Measurements from ENCODE around the gene PTGIR. TPM values are rescaled to one million over a fixed set of nuclear protein-coding genes. Genes with fewer than 3 reads are reported as not detected.

Gene PTGIR
- polyA plus RNA-seq, 1 donor (not counting 4 experiments of a cell fraction or from before 2014, with no cell fraction given), result not detected

- no peak for TF ChIP-seq EZH2 (IDR thresholded peaks at IDR 0.05; ENCODE audit: low read length)
- no peak for TF ChIP-seq CTCF (optimal IDR thresholded peaks at IDR 0.05 in 1 of 3, IDR thresholded peaks at IDR 0.05 in 1 of 3, conservative IDR thresholded peaks at IDR 0.05 in 1 of 3; ENCODE audit: extremely low read depth in 1 of 3, insufficient read depth in 2 of 3, low read length in 3 of 3)
- H3K4me2 ChIP-seq (ENCODE audit: control insufficient read depth, extremely low read depth, insufficient read depth, low read depth, low read length), result no peak overlapping the region
- H4K20me1 ChIP-seq (ENCODE audit: control insufficient read depth, extremely low read depth, insufficient read depth, low read length), result no peaks in the 10 kb centered on the region
- H3K79me2 ChIP-seq (ENCODE audit: control insufficient read depth, insufficient read depth, low read length), result no peaks in the 10 kb centered on the region
- H3K4me1 ChIP-seq (ENCODE audit: control insufficient read depth, extremely low read depth, insufficient read depth, low read length), result no peaks in the 10 kb centered on the region
- no peaks in the 10 kb centered on the region for H3K9me3 ChIP-seq (ENCODE audit: control insufficient read depth, low read depth, low read length)
- H3K9me1 ChIP-seq (ENCODE audit: control insufficient read depth, extremely low read depth, insufficient read depth, low read length), result no peaks in the 10 kb centered on the region
- no peak overlapping the region for H3K9ac ChIP-seq (ENCODE audit: control insufficient read depth, extremely low read depth, insufficient read depth, low read length)
- no peak overlapping the region for H2AFZ ChIP-seq (ENCODE audit: control insufficient read depth, low read length)
- H3K36me3 ChIP-seq (ENCODE audit: control insufficient read depth in 2 of 2, extremely low read depth in 1 of 2, insufficient read depth in 2 of 2, low read length in 2 of 2), result no peaks in the 10 kb centered on the region
- H3K4me3 ChIP-seq (ENCODE audit: control insufficient read depth in 2 of 3, extremely low read depth in 1 of 3, insufficient read depth in 2 of 3, low read depth in 1 of 3, low read length in 3 of 3), result no peak overlapping the region
- dilution Hi-C loops (cut with MboI; ENCODE audit: extremely low pct_ligation_motif_present, low sequenced_read_pairs), result no loop called here
- H3K27me3 ChIP-seq (ENCODE audit: control insufficient read depth, extremely low read depth, insufficient read depth, low read length), result no peaks in the 10 kb centered on the region
- FAIRE-seq (no peak), DNase-seq (ENCODE audit: low read depth, low spot score) (no peak)
- H3K27ac ChIP-seq (ENCODE audit: control insufficient read depth, insufficient read depth, low read length), result no peak overlapping the region
Observed at GRCh38 chr19:46578450-46578849, 46.4 kb downstream of the PTGIR start.

GRCh38 chr19:46574533-46574932 is 50.4 kb downstream of the PTGIR start:
- Histone ChIP-seq H3K9me1 (ENCODE audit: control insufficient read depth, extremely low read depth, insufficient read depth, low read length) (no peaks in the 10 kb centered on the region), H4K20me1 (ENCODE audit: control insufficient read depth, extremely low read depth, insufficient read depth, low read length) (no peaks in the 10 kb centered on the region), H2AFZ (ENCODE audit: control insufficient read depth, low read length) (no peak overlapping the region), H3K79me2 (ENCODE audit: control insufficient read depth, insufficient read depth, low read length) (no peaks in the 10 kb centered on the region), H3K9ac (ENCODE audit: control insufficient read depth, extremely low read depth, insufficient read depth, low read length) (no peak overlapping the region), H3K9me3 (ENCODE audit: control insufficient read depth, low read depth, low read length) (no peaks in the 10 kb centered on the region), H3K4me1 (ENCODE audit: control insufficient read depth, extremely low read depth, insufficient read depth, low read length) (no peaks in the 10 kb centered on the region), H3K4me2 (ENCODE audit: control insufficient read depth, extremely low read depth, insufficient read depth, low read depth, low read length) (no peak overlapping the region), H3K27ac (ENCODE audit: control insufficient read depth, insufficient read depth, low read length) (no peak overlapping the region), H3K4me3 (ENCODE audit: control insufficient read depth in 2 of 3, extremely low read depth in 1 of 3, insufficient read depth in 2 of 3, low read depth in 1 of 3, low read length in 3 of 3) (no peak overlapping the region), H3K36me3 (ENCODE audit: control insufficient read depth in 2 of 2, extremely low read depth in 1 of 2, insufficient read depth in 2 of 2, low read length in 2 of 2) (no peaks in the 10 kb centered on the region), H3K27me3 (ENCODE audit: control insufficient read depth, extremely low read depth, insufficient read depth, low read length) (no peaks in the 10 kb centered on the region)
- dilution Hi-C loops (cut with MboI; ENCODE audit: extremely low pct_ligation_motif_present, low sequenced_read_pairs), result no loop called here
- TF ChIP-seq EZH2 (IDR thresholded peaks at IDR 0.05; ENCODE audit: low read length), result no peak
- TF ChIP-seq CTCF (optimal IDR thresholded peaks at IDR 0.05 in 1 of 3, IDR thresholded peaks at IDR 0.05 in 1 of 3, conservative IDR thresholded peaks at IDR 0.05 in 1 of 3; ENCODE audit: extremely low read depth in 1 of 3, insufficient read depth in 2 of 3, low read length in 3 of 3), result no peak
- FAIRE-seq, result no peak
- DNase-seq (ENCODE audit: low read depth, low spot score), result no peak

Data from keratinocyte (primary cell).